Stomach (tissue), 9 donors: ENCODE measurements around the gene CHCHD1. TPM values are rescaled to one million over a fixed set of nuclear protein-coding genes. Genes with fewer than 3 reads are reported as not detected.

ENCODE experiments used
- DNase-seq, 2 donors: peaks; one replicate each; pipeline versions ENCODE4 v3.0.0 to v3.0.0-alpha.2; 2013 to 2019
- H3K27ac ChIP-seq, 5 donors: fragments of 200-600 bp in 4 of 5; sonication (generic) in 4 of 5; one replicate each; pipeline ENCODE4 v1.5.1; 2013 to 2019; ENCODE audit warnings: mild to moderate bottlenecking in 1 of 5, moderate library complexity in 1 of 5
- H3K27me3 ChIP-seq, 3 donors: fragments of 200-600 bp; sonication (generic); one replicate each; pipeline ENCODE4 v1.5.1; 2017 to 2019; ENCODE audit warnings: mixed run types in 1 of 3
- H3K36me3 ChIP-seq, 4 donors: fragments of 200-600 bp; sonication (generic); 1 replicate in 3 of 4; 2 replicates in 1 of 4; pipeline ENCODE4 v1.5.1; 2016 to 2019
- H3K4me1 ChIP-seq, 4 donors: fragments of 200-600 bp; sonication (generic); one replicate each; pipeline ENCODE4 v1.5.1; 2016 to 2019
- H3K4me3 ChIP-seq, 4 donors: fragments of 200-600 bp; sonication (generic) in 3 of 4; one replicate each; pipeline ENCODE4 v1.5.1; 2016 to 2019; ENCODE audit warnings: mild to moderate bottlenecking in 1 of 4
- H3K9me3 ChIP-seq, 4 donors: fragments of 200-600 bp; sonication (generic); one replicate each; pipeline ENCODE4 v1.5.1; 2016 to 2019
- EP300 ChIP-seq: sonication (generic); formaldehyde crosslinking; IDR thresholded peaks from one replicate; pipeline ENCODE4 v1.6.1; 2017; ENCODE audit warnings: antibody characterized with exemption
- POLR2A ChIP-seq, 4 donors: fragments of 450-650 bp; IDR thresholded peaks; one replicate each; pipeline ENCODE4 v1.6.1; 2016; ENCODE audit warnings: antibody characterized with exemption in 4 of 4, control low read depth in 2 of 4, mild to moderate bottlenecking in 1 of 4, moderate library complexity in 1 of 4
- POLR2AphosphoS5 ChIP-seq, 3 donors: sonication (generic); formaldehyde crosslinking; IDR thresholded peaks; one replicate each; pipeline ENCODE4 v1.6.1; 2016; ENCODE audit warnings: antibody characterized with exemption in 3 of 3
- WGBS, 5 donors: extraction: QIAGEN DNeasy Blood & Tissue Kit in 3 of 5; methylation state at CpG; one replicate each; pipeline versions ENCODE4 v1.1.5 to v1.1.7; 2013 to 2018; 5-methylcytosine and 5-hydroxymethylcytosine counted together
- intact Hi-C: fragments of 100-400 bp; cut with DNase I; formaldehyde crosslinking; loops from one replicate; pipeline ENCODE4 v1.15.1; 2023; ENCODE audit warnings: low total_unique reads
- polyA plus RNA-seq, 3 donors: library from polyadenylated mRNA; stranded (reverse); fragments of 200-250 nt; gene quantifications; one replicate each; pipeline ENCODE4 v1.2.3, GENCODE V29; 2013
- total RNA-seq, 5 donors: library from RNA; depleted of rRNA; stranded (reverse); fragments of >200 nt; gene quantifications; one replicate each; pipeline versions ENCODE4 v1.1.0 to v1.2.3, GENCODE V29; 2014 to 2016
- TF ChIP-seq, protein P1 (sequence below), 7 experiments: fragments of 450-650 bp in 4 of 7; fragments of 200-600 bp in 3 of 7; sonication (generic) in 3 of 7; IDR thresholded peaks; one replicate each; pipeline ENCODE4 v1.5.1; 2016 to 2019; ENCODE audit warnings: antibody characterized with exemption in 7 of 7, control low read depth in 2 of 7, mild to moderate bottlenecking in 1 of 7
- donor health status: healthy with polysubstance abuse.
- donor health status: Bipolar disorder and iron deficiency.
- donor health status: healthy.

The CHCHD1 gene
- total and polyA plus RNA-seq, 8 donors: 1.3 to 81.6 (median 38.8) TPM

DNA sequence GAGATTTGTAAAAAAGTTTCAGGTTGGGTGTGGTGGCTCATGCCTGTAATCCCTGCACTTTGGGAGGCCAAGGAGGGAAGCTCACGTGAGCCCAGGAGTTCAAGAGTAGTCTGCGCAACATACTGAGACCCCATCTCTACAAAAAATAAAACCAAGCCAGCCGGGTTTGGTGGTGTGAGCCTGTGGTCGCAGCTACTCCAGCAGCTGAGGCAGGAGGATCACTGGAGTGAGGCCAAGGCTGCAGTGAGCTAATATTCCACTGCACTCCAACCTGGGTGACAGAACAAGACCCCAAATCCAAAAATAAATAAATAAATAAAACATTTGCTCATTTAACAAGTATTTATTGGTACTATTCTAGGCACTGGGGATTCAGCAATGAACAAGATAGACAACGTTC lies 1.5 kb upstream of the CHCHD1 start:
- H3K27me3 ChIP-seq: no peaks in the 10 kb centered on the region
- no peak overlapping the region for H3K27ac ChIP-seq
- H3K9me3 ChIP-seq: no peaks in the 10 kb centered on the region
- no peak for TF ChIP-seq POLR2A (IDR thresholded peaks at IDR 0.05)
- TF ChIP-seq, protein P1, sequence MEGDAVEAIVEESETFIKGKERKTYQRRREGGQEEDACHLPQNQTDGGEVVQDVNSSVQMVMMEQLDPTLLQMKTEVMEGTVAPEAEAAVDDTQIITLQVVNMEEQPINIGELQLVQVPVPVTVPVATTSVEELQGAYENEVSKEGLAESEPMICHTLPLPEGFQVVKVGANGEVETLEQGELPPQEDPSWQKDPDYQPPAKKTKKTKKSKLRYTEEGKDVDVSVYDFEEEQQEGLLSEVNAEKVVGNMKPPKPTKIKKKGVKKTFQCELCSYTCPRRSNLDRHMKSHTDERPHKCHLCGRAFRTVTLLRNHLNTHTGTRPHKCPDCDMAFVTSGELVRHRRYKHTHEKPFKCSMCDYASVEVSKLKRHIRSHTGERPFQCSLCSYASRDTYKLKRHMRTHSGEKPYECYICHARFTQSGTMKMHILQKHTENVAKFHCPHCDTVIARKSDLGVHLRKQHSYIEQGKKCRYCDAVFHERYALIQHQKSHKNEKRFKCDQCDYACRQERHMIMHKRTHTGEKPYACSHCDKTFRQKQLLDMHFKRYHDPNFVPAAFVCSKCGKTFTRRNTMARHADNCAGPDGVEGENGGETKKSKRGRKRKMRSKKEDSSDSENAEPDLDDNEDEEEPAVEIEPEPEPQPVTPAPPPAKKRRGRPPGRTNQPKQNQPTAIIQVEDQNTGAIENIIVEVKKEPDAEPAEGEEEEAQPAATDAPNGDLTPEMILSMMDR (IDR thresholded peaks at IDR 0.05): no peak
- no peak for TF ChIP-seq EP300
- TF ChIP-seq POLR2AphosphoS5 (IDR thresholded peaks at IDR 0.05): no peak
- DNase-seq: no peak
- peaks cover 13 to 47% (median 46%) of the 10 kb centered on the region in 4 donors for H3K36me3 ChIP-seq
- 65 to 76% (median 72%) methylated on average over 5 of the region's 5 CpGs for WGBS, 5 donors
- intact Hi-C loops: no loop called here
- H3K4me1 ChIP-seq: peaks cover 31 to 59% (median 48%) of the 10 kb centered on the region in 4 donors
- H3K4me3 ChIP-seq: peak overlapping the region in 2 of 4 donors; percentile 85 to 90

DNA sequence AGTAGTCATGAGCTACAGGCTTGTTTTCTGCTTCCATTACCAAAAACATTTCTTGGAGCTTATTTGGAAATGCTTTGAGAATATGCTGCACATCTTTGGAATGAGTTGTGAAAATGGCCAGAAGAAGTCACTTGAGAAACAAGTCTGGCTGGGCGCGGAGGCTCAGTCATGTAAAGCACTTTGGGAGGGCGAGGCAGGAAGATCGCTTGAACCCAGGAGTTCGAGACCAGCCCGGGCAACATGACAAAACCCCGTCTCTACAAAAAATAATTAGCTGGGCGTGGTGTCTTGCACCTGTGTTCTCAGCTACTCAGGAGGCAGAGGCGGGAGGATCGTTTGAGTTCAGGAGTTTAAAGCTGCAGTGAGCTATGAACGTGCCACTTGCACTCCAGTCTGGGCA lies 882 bp upstream of the CHCHD1 start:
- peak overlapping the region in 4 of 5 donors; percentile 94 to 97 (median 95) for H3K27ac ChIP-seq
- 10 to 23% (median 18%) methylated on average over 11 of the region's 11 CpGs for WGBS, 5 donors
- no peaks in the 10 kb centered on the region for H3K27me3 ChIP-seq
- peaks cover 30 to 52% (median 45%) of the 10 kb centered on the region in 4 donors for H3K4me1 ChIP-seq
- intact Hi-C loops: no loop called here
- DNase-seq: no peak
- H3K36me3 ChIP-seq: peaks cover 13 to 41% (median 39%) of the 10 kb centered on the region in 4 donors
- TF ChIP-seq EP300: no peak
- no peak for TF ChIP-seq POLR2A (IDR thresholded peaks at IDR 0.05)
- TF ChIP-seq POLR2AphosphoS5 (IDR thresholded peaks at IDR 0.05): no peak
- TF ChIP-seq, protein P1 (IDR thresholded peaks at IDR 0.05): no peak
- H3K9me3 ChIP-seq: no peaks in the 10 kb centered on the region
- H3K4me3 ChIP-seq: peak overlapping the region; percentile 85 to 95 (median 92)

DNA sequence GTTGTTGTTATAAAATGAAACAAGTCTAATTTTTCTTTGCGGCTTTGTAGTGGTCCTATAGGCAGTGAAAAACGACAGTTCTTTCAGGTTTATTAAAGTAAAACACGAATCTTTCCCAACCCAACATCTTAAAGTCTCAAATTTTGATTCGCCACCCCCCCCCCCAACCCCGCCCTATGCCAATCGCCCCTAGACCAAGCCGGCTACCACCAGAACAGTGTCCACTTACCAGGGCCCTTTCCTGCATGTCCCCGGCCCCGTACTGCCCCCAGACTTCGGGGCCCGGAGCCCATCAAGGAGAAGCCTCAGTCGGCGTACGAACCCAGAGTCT lies 335 bp upstream of the CHCHD1 start:
- 0 to 2% (median 1%) methylated on average over 14 of the region's 14 CpGs for WGBS, 5 donors

DNA sequence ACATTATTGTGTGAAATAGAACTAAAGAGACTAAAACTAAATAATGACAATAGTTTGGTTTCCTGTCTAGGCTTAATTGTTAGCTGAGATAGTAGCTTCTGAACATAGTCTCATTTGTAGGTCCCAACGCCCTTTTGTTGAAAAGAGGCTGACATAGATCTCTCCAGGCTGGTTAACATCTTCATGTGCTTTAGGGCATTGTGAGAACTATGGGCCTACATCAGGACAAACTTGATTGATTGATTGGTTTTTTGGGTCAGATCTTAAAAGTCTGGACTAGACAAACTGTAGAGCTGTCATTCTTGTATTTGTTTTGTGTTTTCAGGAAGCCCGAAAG lies 869 bp downstream of the CHCHD1 start:
- intact Hi-C loops: no loop called here
- Histone ChIP-seq H3K9me3 (no peaks in the 10 kb centered on the region), H3K36me3 (peaks cover 12 to 25% (median 23%) of the 10 kb centered on the region in 4 donors), H3K4me1 (peaks cover 43 to 69% (median 61%) of the 10 kb centered on the region in 4 donors), H3K4me3 (peak overlapping the region; percentile 85 to 95 (median 92)), H3K27ac (peak overlapping the region in 4 of 5 donors; percentile 94 to 97 (median 95)), H3K27me3 (no peaks in the 10 kb centered on the region)
- TF ChIP-seq, protein P1 (IDR thresholded peaks at IDR 0.05): no peak
- no peak for TF ChIP-seq POLR2A (IDR thresholded peaks at IDR 0.05)
- TF ChIP-seq EP300: no peak
- no peak for TF ChIP-seq POLR2AphosphoS5 (IDR thresholded peaks at IDR 0.05)
- no peak for DNase-seq
- 37 to 50% (median 41%) methylated on average over 2 of the region's 2 CpGs for WGBS, 5 donors

More for the DNA sequence above, 335 bp upstream of the CHCHD1 start:
- no peaks in the 10 kb centered on the region for H3K27me3 ChIP-seq
- peak overlapping the region; percentile 94 to 97 (median 95) for H3K27ac ChIP-seq
- H3K9me3 ChIP-seq: no peaks in the 10 kb centered on the region
- H3K4me1 ChIP-seq: peaks cover 32 to 57% (median 49%) of the 10 kb centered on the region in 4 donors
- TF ChIP-seq EP300: no peak
- no peak for TF ChIP-seq POLR2A (IDR thresholded peaks at IDR 0.05)
- no peak for TF ChIP-seq POLR2AphosphoS5 (IDR thresholded peaks at IDR 0.05)
- peak overlapping the region; percentile 85 to 95 (median 92) for H3K4me3 ChIP-seq
- H3K36me3 ChIP-seq: peaks cover 13 to 35% (median 34%) of the 10 kb centered on the region in 4 donors
- intact Hi-C loops: no loop called here
- no peak for DNase-seq

DNA sequence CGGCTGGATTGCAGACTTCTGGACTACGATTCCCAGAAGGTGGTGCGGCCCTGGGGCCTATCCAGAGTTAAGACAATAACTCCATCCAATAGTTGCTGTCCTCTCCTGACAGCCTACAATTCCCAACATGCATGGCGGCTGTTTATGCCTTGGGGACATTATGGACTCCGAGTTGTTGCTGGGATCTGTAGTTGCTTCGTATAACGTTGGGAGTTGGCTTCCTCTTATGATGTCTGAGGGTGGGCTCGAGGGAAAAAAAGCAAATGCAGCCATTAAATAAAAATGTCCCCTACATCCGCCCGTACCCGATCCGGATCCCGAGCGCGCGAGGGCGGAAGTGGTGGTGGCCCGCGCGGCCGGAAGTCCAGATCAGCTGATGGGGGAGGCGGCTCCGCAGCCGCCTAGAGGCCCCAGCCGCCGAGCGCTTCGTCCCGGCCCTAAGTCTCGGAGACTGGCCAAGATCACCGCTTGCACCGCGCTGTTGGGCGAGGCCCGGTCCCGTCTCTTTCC lies 3.4 kb downstream of the CHCHD1 start, which contains the start of gene ZSWIM8:
ZSWIM8 (plus strand) TSS at position 396 of the 510 bp plus-strand sequence. CDS start 273 bp downstream, outside the sequence.
- WGBS, 5 donors: 0 to 1% (median 0%) methylated on average over 7 to 36 of the region's 36 CpGs
- Histone ChIP-seq H3K36me3 (peaks cover 16 to 22% (median 19%) of the 10 kb centered on the region in 4 donors), H3K27me3 (no peaks in the 10 kb centered on the region), H3K9me3 (no peaks in the 10 kb centered on the region), H3K4me1 (peaks cover 52 to 75% (median 66%) of the 10 kb centered on the region in 4 donors), H3K4me3 (peak within 1 kb of the TSS; percentile 82 to 97 (median 95)), H3K27ac (peak within 1 kb of the TSS; percentile 78 to 94 (median 90))
- peak; percentile 86 to 98 for DNase-seq
- intact Hi-C loops: no loop called here
- TF ChIP-seq POLR2AphosphoS5 (IDR thresholded peaks at IDR 0.05): peak; percentile 61 to 84 (median 74)
- no peak for TF ChIP-seq EP300
- TF ChIP-seq POLR2A (IDR thresholded peaks at IDR 0.05): no peak
